ENCODE data around the gene ALOX5AP. TPM values are rescaled to one million over a fixed set of nuclear protein-coding genes. Genes with fewer than 3 reads are reported as not detected.
A peak's percentile ranks its signal among the peaks of the same experiment; 100 is the strongest.

The ALOX5AP gene
- total and polyA plus RNA-seq, 4 donors: 17.9 to 753 (median 111) TPM

DNA sequence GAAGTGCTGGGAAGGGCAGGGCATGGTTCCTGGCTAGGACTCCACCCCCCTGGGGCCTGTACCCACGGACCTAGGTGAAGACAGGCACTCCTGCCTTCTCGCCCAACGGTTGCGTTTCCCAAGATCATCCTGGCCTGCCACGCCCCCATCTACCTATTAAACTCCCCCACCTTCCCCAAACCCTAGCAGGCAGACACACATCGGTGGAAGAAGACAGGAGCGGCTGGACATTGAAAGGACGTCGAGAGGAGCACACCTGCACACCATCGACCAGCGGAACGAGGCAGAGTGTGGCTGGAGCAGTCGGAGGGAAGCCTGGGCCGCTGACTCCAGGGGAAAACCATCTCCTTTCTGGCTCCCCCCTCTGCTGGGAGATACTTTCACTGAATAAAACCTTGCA, 45.6 kb upstream of the ALOX5AP start:
- Histone ChIP-seq H3K4me3 (no peak overlapping the region), H3K9ac (ENCODE audit: insufficient read depth in 1 of 2, low read length in 2 of 2) (no peak overlapping the region), H3K4me1 (ENCODE audit: control insufficient read depth in 5 of 5, insufficient read depth in 5 of 5, low read length in 5 of 5) (peaks cover 0 to 18% (median 7%) of the 10 kb centered on the region in 5 donors), H3K9me3 (ENCODE audit: control insufficient read depth in 4 of 4, insufficient read depth in 3 of 4, low read length in 3 of 4) (no peaks in the 10 kb centered on the region), H3K36me3 (ENCODE audit: control insufficient read depth in 4 of 4, insufficient read depth in 4 of 4, low read length in 4 of 4) (no peaks in the 10 kb centered on the region), H3K27ac (ENCODE audit: low read depth in 1 of 2, low read length in 1 of 2) (peak overlapping the region in 1 of 2 donors; percentile 88), H3K27me3 (ENCODE audit: control insufficient read depth in 3 of 3, insufficient read depth in 3 of 3, low read length in 2 of 3) (no peaks in the 10 kb centered on the region)
- 91% methylated on average over 14 of the region's 14 CpGs for WGBS, 2 donors
- DNase-seq: no peak
- TF ChIP-seq, protein P1, sequence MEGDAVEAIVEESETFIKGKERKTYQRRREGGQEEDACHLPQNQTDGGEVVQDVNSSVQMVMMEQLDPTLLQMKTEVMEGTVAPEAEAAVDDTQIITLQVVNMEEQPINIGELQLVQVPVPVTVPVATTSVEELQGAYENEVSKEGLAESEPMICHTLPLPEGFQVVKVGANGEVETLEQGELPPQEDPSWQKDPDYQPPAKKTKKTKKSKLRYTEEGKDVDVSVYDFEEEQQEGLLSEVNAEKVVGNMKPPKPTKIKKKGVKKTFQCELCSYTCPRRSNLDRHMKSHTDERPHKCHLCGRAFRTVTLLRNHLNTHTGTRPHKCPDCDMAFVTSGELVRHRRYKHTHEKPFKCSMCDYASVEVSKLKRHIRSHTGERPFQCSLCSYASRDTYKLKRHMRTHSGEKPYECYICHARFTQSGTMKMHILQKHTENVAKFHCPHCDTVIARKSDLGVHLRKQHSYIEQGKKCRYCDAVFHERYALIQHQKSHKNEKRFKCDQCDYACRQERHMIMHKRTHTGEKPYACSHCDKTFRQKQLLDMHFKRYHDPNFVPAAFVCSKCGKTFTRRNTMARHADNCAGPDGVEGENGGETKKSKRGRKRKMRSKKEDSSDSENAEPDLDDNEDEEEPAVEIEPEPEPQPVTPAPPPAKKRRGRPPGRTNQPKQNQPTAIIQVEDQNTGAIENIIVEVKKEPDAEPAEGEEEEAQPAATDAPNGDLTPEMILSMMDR (IDR thresholded peaks at IDR 0.05; ENCODE audit: control extremely low read depth, extremely low read depth): no peak
- no peak for ATAC-seq (ENCODE audit: insufficient read depth, low FRiP score)

DNA sequence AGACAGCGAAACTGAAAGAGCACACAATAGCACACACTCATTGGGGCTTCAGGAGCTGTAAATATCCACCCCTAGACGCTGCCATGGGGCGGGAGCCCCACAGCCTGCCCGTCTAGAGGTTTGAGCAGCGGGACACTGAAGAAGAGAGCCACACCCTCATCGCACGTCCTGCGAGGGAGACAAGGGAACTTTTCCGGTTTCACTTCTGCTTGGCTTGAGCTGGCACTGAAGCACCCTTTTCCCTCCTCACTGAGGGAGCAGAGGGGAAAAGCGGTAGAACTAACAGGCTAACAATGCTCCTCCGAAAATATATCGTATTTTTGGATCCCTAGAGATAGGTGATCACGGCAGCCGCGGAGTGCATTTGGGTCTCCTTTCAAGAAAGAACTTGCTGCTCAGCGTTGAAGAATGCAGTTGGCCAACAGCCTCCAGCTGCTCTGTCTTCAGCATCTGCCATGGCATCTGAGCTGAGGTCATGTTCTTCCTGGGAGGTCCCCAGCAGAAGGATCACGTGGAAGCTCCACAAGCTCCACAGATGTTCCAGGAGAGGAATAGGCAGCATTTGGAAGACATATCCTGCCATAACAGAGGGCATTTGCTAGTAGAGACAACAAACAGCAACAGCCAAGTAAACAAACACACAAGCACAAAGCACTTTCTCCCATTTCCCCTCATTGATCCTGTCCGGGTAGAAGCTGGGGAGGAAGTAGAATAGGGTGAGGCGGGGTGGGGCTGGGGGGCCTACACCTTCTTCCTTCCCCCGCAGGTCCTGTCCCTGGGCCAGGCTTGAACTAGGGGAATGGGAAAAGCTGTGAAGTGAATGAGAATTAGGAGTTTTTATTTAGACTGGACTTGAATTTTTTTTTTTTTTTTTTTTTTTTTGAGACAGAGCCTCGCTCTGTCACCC, 44.8 kb upstream of the ALOX5AP start:
- Histone ChIP-seq H3K36me3 (ENCODE audit: control insufficient read depth in 4 of 4, insufficient read depth in 4 of 4, low read length in 4 of 4) (no peaks in the 10 kb centered on the region), H3K9ac (ENCODE audit: insufficient read depth in 1 of 2, low read length in 2 of 2) (peak overlapping the region in 1 of 2 donors; percentile 87), H3K27ac (ENCODE audit: low read depth in 1 of 2, low read length in 1 of 2) (peak overlapping the region; percentile 2 to 88), H3K4me1 (ENCODE audit: control insufficient read depth in 5 of 5, insufficient read depth in 5 of 5, low read length in 5 of 5) (peaks cover 0 to 22% (median 9%) of the 10 kb centered on the region in 5 donors), H3K27me3 (ENCODE audit: control insufficient read depth in 3 of 3, insufficient read depth in 3 of 3, low read length in 2 of 3) (no peaks in the 10 kb centered on the region), H3K4me3 (peak overlapping the region; percentile 21), H3K9me3 (ENCODE audit: control insufficient read depth in 4 of 4, insufficient read depth in 3 of 4, low read length in 3 of 4) (no peaks in the 10 kb centered on the region)
- DNase-seq: peak; percentile 92 to 98 (median 96)
- 23 to 31% methylated on average over 21 of the region's 21 CpGs for WGBS, 2 donors
- TF ChIP-seq, protein P1 (IDR thresholded peaks at IDR 0.05; ENCODE audit: control extremely low read depth, extremely low read depth): no peak
- ATAC-seq (ENCODE audit: insufficient read depth, low FRiP score): peak; percentile 69

DNA sequence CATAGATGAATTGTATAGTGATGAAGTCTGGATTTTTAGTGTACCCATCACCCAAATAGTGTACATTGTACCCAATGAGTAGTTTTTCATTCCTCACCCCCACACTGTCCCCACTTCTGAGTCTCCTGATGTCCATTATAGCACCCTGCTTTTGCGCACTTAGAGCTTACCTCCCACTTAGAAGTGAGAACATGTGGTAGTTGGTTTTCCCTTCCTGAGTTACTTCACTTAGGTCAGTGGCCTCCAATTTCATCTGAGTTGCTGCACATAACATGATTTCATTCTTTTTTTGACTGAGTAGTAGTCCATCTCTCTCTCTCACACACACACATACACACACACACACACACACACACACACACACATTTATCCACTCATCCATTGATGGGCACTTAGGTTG, 43.2 kb upstream of the ALOX5AP start:
- H3K4me1 ChIP-seq (ENCODE audit: control insufficient read depth in 5 of 5, insufficient read depth in 5 of 5, low read length in 5 of 5): peaks cover 0 to 36% (median 18%) of the 10 kb centered on the region in 5 donors
- DNase-seq (no peak), ATAC-seq (ENCODE audit: insufficient read depth, low FRiP score) (no peak)
- no peaks in the 10 kb centered on the region for H3K36me3 ChIP-seq (ENCODE audit: control insufficient read depth in 4 of 4, insufficient read depth in 4 of 4, low read length in 4 of 4)
- H3K27me3 ChIP-seq (ENCODE audit: control insufficient read depth in 3 of 3, insufficient read depth in 3 of 3, low read length in 2 of 3): no peaks in the 10 kb centered on the region
- no peak overlapping the region for H3K9ac ChIP-seq (ENCODE audit: insufficient read depth in 1 of 2, low read length in 2 of 2)
- H3K27ac ChIP-seq (ENCODE audit: low read depth in 1 of 2, low read length in 1 of 2): no peak overlapping the region
- no peak overlapping the region for H3K4me3 ChIP-seq
- WGBS, 2 donors: 68 to 72% methylated on average over 1 of the region's 1 CpG
- H3K9me3 ChIP-seq (ENCODE audit: control insufficient read depth in 4 of 4, insufficient read depth in 3 of 4, low read length in 3 of 4): no peaks in the 10 kb centered on the region
- TF ChIP-seq, protein P1 (IDR thresholded peaks at IDR 0.05; ENCODE audit: control extremely low read depth, extremely low read depth): no peak

Data from lung (tissue), 12 donors.